HG03469 (cell line): Measurements from ENCODE around the gene FNDC3A.
"Not testable (repeated sequence)": the region's sequence is repeated elsewhere in the genome, so short reads cannot be mapped to it uniquely, and the experiment has no call there.

Experiments used
- ATAC-seq: cut with Tn5 transposase; IDR thresholded peaks from one replicate; pipeline ENCODE4 v1.9.1; 2021; ENCODE audit warnings: mild to moderate bottlenecking, moderate library complexity, moderate number of reproducible peaks; ENCODE audit not compliant: unreplicated experiment

Gene FNDC3A

GRCh38 chr13:49029570-49029969, 53.9 kb downstream of the FNDC3A start:
- ATAC-seq: no peak

- no peak for ATAC-seq
These were observed 54.5 kb downstream of the FNDC3A start for GRCh38 chr13:49030213-49030612.

GRCh38 chr13:49040872-49041271, 65.2 kb downstream of the FNDC3A start:
- no peak for ATAC-seq

- no peak for ATAC-seq
These were observed 66.8 kb downstream of the FNDC3A start for GRCh38 chr13:49042476-49042875.

DNA sequence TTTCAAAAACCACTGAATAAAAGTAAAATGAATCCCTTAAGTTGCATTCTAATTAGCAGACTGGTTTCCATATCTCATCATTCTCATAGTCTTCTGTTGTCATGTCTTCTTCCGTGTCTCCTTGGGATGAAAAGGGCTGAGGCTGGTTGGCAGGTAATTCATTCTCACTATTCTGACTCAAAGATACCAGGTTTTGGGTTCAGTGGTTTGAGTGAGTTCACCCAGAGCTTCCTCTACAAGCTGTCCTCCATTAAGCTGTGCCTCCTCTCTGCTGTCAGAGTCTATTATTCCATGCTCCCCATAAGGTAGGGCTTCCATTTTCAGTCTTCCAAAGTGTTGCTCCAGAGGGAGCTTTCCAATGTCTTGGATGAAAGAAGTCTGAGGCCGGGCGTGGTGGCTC, 68.3 kb downstream of the FNDC3A start:
- ATAC-seq: no peak

GRCh38 chr13:49044836-49045235, 69.1 kb downstream of the FNDC3A start:
- no peak for ATAC-seq

DNA sequence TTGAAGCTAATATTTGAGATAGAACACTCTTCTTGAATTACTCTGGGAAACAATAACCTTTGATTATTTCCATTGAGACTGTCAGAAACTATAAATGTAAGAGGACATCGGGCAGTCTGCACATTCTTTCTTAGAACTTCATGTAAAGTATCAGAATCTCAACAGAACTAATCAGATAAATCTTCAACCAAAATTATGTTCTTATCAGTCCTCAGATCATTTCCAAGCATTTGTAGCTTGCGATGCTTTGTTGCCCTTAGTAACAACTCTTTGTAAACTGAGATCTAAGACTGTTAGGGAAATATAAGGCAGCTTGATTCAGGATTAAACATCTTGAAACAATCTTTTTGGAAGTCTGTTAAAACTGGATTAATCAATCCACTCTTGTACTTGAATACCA, 70.3 kb downstream of the FNDC3A start:
- ATAC-seq: no peak

GRCh38 chr13:49046519-49046918, 70.8 kb downstream of the FNDC3A start:
- no peak for ATAC-seq

- no peak for ATAC-seq
These were observed 77.1 kb downstream of the FNDC3A start for GRCh38 chr13:49052813-49053212.

DNA sequence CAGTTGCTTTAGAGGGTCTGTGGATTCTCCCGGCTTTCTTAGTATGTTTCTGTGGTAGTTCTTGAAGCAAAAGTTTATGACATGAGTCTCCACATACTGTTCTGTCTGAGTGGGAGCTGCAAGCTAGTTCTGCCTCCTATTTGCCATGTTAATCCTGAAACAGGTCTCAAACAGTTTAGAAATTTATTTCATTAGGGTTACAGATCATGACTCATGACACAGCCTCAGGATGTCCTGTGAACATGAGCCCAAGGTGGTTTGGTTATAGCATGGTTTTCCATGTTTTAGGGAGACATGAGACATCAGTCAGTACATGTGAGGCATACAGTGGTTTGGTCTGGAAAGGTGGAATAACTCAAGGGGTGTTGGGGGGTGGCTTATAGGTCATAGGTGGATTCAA, 77.5 kb downstream of the FNDC3A start:
- ATAC-seq: no peak

GRCh38 chr13:49053906-49054305, 78.2 kb downstream of the FNDC3A start:
- ATAC-seq: no peak

GRCh38 chr13:49055021-49055420, 79.3 kb downstream of the FNDC3A start:
- no peak for ATAC-seq

DNA sequence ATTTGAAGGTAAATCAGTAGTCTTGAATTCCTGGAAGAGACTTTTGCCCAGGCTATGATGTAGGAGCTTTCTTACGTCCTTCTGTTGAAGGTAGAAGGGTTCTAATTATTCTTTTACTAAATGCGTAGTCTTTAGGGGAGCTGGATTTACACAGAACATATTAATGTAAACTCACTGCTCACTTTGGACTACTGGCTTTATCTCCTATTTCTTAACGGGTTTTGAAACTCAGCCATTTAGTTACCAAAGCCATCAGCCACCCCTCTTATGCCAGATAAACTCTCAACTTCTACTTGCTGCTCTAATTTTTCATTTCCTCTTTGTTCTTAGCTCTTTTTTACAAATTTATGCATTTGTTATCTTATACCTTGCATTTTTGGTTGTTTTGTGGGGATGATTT, 81.5 kb downstream of the FNDC3A start:
- ATAC-seq: no peak

GRCh38 chr13:49058761-49059160, 83.0 kb downstream of the FNDC3A start:
- no peak for ATAC-seq

DNA sequence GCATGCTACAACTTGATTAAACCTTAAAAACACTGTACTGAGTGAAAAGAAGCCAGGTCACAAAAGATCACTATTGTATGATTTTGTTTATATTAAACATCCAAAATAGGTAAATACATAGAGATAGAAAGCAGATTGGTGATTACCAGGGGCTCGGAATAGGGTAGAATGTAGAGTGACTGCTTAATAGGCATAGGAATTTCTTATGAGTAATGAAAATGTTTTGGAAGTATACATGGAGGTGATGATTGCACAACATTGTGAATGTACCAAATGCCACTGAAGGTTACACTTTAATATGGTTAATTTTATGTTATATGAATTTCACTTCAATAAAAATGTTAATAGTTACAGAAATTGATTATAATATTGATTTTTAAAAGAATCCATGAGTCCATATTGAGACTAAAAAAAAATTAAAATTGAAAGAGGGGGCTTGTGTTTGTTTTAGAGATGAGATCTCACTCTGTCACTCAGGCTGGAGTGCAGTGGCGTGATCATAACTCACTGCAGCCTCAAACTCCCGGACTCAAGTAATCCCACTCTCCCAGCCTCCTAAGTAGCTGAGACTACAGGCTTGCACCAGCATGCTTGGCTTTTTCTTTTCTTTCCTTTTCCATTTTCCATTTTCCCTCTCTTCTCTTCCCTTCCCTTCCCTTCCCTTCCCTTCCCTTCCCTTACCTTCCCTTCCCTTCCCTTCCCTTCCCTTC, 85.1 kb downstream of the FNDC3A start:
- no peak for ATAC-seq

GRCh38 chr13:49061388-49061752, 85.7 kb downstream of the FNDC3A start:
- ATAC-seq: not testable (repeated sequence)

- no peak for ATAC-seq
These were observed 86.7 kb downstream of the FNDC3A start for GRCh38 chr13:49062297-49062896.

GRCh38 chr13:49063011-49063410, 87.3 kb downstream of the FNDC3A start:
- no peak for ATAC-seq

GRCh38 chr13:49063497-49063896, 87.8 kb downstream of the FNDC3A start:
- ATAC-seq: no peak

DNA sequence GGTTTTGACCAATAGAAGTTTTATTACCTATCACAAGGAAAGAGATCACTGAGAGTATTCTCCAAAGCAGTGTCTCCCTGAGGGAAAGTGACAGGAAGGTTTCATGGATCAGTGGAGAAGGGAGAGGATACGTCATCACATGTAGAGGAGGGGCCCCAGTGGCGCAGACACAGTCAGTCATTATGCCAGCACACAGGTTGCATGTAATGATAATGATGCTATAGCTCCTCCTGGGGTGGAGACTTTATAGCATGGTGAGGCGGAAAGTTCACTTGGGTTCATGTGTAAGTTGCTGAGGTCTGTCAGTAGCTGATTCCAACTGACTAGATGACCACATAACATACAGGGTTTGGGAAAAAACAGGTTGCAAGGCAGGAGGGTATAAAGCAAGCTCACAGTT, 88.8 kb downstream of the FNDC3A start:
- no peak for ATAC-seq

DNA sequence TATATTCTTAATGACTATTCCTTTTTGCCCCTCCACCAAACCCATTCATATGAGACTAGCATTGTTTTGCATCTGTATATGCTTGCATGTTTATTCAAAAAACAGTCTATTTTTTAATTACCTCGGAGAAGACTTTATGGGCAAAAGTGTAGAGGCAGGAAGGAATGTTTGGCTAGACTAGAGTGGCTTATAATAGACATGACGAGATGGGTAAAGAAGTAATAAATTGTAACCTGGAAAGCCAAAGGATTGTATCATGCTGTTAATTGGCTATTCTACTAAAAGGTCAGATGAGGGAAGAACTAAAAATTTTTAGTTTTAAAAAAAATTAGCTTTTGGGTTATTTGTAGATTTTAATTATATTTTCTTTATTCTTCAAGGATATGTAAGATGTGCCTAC, 91.1 kb downstream of the FNDC3A start:
- no peak for ATAC-seq

DNA sequence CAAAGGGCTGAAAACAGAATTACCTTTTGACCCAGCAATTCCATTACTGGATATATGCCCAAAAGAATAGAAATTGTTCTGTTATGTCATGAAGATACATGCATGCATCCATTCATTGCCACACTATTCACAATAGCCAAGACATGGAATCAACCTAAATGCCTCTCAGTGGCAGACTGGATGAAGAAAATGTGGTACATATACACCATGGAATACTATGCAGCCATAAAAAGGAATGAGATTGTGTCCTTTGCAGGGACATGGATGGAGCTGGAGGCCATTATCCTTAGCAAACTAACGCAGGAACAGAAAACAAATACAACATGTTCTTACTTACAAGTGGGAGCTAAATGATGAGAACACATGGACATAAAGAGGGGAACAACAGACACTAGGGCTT, 92.8 kb downstream of the FNDC3A start:
- not testable (repeated sequence) for ATAC-seq

DNA sequence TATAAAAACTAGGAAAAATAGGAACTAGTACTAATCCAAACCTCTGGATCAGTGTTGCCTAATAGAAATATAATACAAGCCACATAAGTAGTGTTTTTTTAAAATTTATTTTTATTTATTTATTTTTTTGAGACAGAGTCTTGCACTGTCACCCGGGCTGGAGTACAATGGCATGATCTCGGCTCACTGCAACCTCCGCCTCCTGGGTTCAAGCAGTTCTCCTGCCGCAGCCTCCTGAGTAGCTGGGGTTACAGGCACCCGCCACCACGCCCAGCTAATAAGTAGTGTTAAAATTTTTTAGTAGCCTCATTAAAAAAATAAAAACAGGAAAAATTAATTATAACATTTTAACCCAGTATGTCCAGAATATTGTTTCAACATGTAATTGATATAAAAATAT, 94.3 kb downstream of the FNDC3A start:
- ATAC-seq: not testable (repeated sequence)
